ENCODE data around the gene VAMP2. TPM values are rescaled to one million over a fixed set of nuclear protein-coding genes. Genes with fewer than 3 reads are reported as not detected.

Gene VAMP2
- total and polyA plus RNA-seq, 9 of the 15 experiments (the other 6 are each of a cell fraction or from before 2014, with no cell fraction given), result 2.3 to 31.8 (median 6.0) TPM

DNA sequence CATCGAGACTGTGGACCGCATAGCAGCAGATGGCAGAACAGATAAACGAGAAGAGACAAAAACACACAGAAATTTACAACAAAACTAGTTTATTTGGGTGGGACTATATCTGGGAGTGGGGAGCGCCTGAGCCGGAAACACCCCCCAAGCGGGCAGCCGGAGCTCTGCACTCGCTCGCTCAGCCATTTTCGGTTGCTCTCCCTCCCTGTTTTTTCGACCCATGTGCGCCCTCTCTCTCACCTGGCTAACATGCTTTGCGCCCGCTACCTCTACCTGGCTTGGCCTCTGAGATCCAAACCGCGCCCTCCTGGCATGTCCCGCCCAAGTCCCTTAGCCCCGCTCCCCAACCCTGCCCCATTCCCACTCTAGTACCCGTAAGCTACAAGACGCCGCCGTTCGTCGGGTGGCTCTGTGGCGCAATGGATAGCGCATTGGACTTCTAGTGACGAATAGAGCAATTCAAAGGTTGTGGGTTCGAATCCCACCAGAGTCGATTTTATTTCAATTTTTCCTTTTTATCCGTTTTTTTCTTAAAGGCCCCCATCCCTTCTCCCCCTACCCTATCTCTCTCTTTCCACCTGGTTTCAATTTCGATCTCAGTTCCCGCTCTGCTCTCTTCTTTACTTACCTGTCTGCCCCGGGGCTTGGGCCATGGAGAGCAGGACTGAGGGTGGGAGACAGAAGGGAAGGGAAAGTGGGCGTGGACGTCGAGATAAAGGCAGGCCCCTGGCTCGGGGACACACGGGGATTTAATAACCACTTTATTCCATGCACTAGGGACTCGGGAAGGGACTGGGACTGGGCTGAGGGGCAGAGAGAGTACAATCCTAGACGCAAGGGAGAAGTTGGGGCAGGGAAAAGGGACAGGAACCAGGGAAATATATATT, 42.0 kb downstream of the VAMP2 start (continued):
- peak; percentile 85 for TF ChIP-seq ZBTB40 (IDR thresholded peaks at IDR 0.05)
- no peak for TF ChIP-seq ZBTB40 (CRISPR knock-in tag; IDR thresholded peaks at IDR 0.05)
- no peak for TF ChIP-seq SAFB (IDR thresholded peaks at IDR 0.05; ENCODE audit: borderline replicate concordance, low read depth, low read length)
- TF ChIP-seq, protein P1, sequence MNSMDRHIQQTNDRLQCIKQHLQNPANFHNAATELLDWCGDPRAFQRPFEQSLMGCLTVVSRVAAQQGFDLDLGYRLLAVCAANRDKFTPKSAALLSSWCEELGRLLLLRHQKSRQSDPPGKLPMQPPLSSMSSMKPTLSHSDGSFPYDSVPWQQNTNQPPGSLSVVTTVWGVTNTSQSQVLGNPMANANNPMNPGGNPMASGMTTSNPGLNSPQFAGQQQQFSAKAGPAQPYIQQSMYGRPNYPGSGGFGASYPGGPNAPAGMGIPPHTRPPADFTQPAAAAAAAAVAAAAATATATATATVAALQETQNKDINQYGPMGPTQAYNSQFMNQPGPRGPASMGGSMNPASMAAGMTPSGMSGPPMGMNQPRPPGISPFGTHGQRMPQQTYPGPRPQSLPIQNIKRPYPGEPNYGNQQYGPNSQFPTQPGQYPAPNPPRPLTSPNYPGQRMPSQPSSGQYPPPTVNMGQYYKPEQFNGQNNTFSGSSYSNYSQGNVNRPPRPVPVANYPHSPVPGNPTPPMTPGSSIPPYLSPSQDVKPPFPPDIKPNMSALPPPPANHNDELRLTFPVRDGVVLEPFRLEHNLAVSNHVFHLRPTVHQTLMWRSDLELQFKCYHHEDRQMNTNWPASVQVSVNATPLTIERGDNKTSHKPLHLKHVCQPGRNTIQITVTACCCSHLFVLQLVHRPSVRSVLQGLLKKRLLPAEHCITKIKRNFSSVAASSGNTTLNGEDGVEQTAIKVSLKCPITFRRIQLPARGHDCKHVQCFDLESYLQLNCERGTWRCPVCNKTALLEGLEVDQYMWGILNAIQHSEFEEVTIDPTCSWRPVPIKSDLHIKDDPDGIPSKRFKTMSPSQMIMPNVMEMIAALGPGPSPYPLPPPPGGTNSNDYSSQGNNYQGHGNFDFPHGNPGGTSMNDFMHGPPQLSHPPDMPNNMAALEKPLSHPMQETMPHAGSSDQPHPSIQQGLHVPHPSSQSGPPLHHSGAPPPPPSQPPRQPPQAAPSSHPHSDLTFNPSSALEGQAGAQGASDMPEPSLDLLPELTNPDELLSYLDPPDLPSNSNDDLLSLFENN (IDR thresholded peaks at IDR 0.05; ENCODE audit: low read depth in 2 of 2, low read length in 2 of 2), result no peak
- TF ChIP-seq, protein P2, sequence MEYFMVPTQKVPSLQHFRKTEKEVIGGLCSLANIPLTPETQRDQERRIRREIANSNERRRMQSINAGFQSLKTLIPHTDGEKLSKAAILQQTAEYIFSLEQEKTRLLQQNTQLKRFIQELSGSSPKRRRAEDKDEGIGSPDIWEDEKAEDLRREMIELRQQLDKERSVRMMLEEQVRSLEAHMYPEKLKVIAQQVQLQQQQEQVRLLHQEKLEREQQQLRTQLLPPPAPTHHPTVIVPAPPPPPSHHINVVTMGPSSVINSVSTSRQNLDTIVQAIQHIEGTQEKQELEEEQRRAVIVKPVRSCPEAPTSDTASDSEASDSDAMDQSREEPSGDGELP (CRISPR knock-in tag; IDR thresholded peaks at IDR 0.05; ENCODE audit: borderline replicate concordance), result peak; percentile 61; the same call in 1 of the 2 replicates
- TF ChIP-seq POLR2A (conservative IDR thresholded peaks at IDR 0.05), result peak; percentile 53
- peak; percentile 71 for TF ChIP-seq BCOR (IDR thresholded peaks at IDR 0.05)
- TF ChIP-seq ZSCAN29 (IDR thresholded peaks at IDR 0.05), result peak; percentile 75; the same call in 1 of the 2 replicates
- TF ChIP-seq, protein P3, sequence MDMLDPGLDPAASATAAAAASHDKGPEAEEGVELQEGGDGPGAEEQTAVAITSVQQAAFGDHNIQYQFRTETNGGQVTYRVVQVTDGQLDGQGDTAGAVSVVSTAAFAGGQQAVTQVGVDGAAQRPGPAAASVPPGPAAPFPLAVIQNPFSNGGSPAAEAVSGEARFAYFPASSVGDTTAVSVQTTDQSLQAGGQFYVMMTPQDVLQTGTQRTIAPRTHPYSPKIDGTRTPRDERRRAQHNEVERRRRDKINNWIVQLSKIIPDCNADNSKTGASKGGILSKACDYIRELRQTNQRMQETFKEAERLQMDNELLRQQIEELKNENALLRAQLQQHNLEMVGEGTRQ (CRISPR knock-in tag; IDR thresholded peaks at IDR 0.05), result no peak
- no peak for TF ChIP-seq ELF4 (CRISPR knock-in tag; IDR thresholded peaks at IDR 0.05)
- TF ChIP-seq PKNOX1 (IDR thresholded peaks at IDR 0.05), result no peak
